MM.1S (cell line): ENCODE results near the gene DMXL2.

ENCODE experiments used
- DNase-seq: peaks from one replicate; pipeline ENCODE4 v3.0.0-alpha.2; 2015
- H2AFZ ChIP-seq: fragments of 300-600 bp; sonication (generic); 2 replicates; pipeline ENCODE4 v1.6.0; 2016; ENCODE audit warnings: antibody characterized with exemption, low read length
- H3F3A ChIP-seq: fragments of 300-600 bp; sonication (generic); 2 replicates; pipeline ENCODE4 v1.6.1; 2016; ENCODE audit warnings: mild to moderate bottlenecking, antibody characterized with exemption, low read length, moderate library complexity, mixed read lengths; ENCODE audit not compliant: insufficient read depth
- H3K27ac ChIP-seq: fragments of 300-600 bp; sonication (generic); 2 replicates; pipeline ENCODE4 v1.5.1; 2016; ENCODE audit warnings: mild to moderate bottlenecking, low read length
- H3K27me3 ChIP-seq: fragments of 300-600 bp; sonication (generic); replicated peaks from 2 replicates; pipeline ENCODE4 v1.6.0; 2016; ENCODE audit warnings: low read length; ENCODE audit not compliant: insufficient read depth
- H3K36me3 ChIP-seq: fragments of 300-600 bp; sonication (generic); replicated peaks from 2 replicates; pipeline ENCODE4 v1.6.1; 2016; ENCODE audit warnings: mild to moderate bottlenecking, low read length, mixed read lengths; ENCODE audit not compliant: insufficient read depth
- H3K4me1 ChIP-seq: fragments of 300-600 bp; sonication (generic); 2 replicates; pipeline ENCODE4 v1.6.1; 2016; ENCODE audit warnings: low read length, mixed read lengths
- H3K4me2 ChIP-seq: fragments of 300-600 bp; sonication (generic); 2 replicates; pipeline ENCODE4 v1.6.0; 2016; ENCODE audit warnings: low read depth, low read length
- H3K4me3 ChIP-seq: fragments of 300-600 bp; sonication (generic); 2 replicates; pipeline ENCODE4 v1.5.1; 2016; ENCODE audit warnings: low read length, mixed read lengths
- H3K79me2 ChIP-seq: fragments of 300-600 bp; sonication (generic); 2 replicates; pipeline ENCODE4 v1.6.1; 2016; ENCODE audit warnings: mixed run types, low read length, mixed read lengths
- H3K9ac ChIP-seq: fragments of 300-600 bp; sonication (generic); 2 replicates; pipeline ENCODE4 v1.6.1; 2016; ENCODE audit warnings: low read length, mixed read lengths
- H3K9me2 ChIP-seq: fragments of 300-600 bp; sonication (generic); replicated peaks from 2 replicates; pipeline ENCODE4 v1.6.1; 2016; ENCODE audit warnings: mild to moderate bottlenecking, low read length, mixed read lengths; ENCODE audit not compliant: insufficient read depth
- H3K9me3 ChIP-seq: fragments of 300-600 bp; sonication (generic); replicated peaks from 2 replicates; pipeline ENCODE4 v1.6.1; 2016; ENCODE audit warnings: mild to moderate bottlenecking, low read length, mixed read lengths; ENCODE audit not compliant: insufficient read depth
- H4K20me1 ChIP-seq: fragments of 300-600 bp; sonication (generic); 2 replicates; pipeline ENCODE4 v1.6.1; 2016; ENCODE audit warnings: mild to moderate bottlenecking, low read length, moderate library complexity, mixed read lengths; ENCODE audit not compliant: insufficient read depth
- EZH2 ChIP-seq: fragments of 300-600 bp; sonication (generic); optimal IDR thresholded peaks from 2 replicates; pipeline ENCODE3; 2017; ENCODE audit warnings: low read depth, mild to moderate bottlenecking, antibody characterized with exemption, low read length, mixed read lengths
- EZH2phosphoT487 ChIP-seq: fragments of 300-600 bp; sonication (generic); IDR thresholded peaks from 2 replicates; pipeline ENCODE4 v1.6.1; 2018; ENCODE audit warnings: antibody characterized with exemption, low read length
- TF ChIP-seq, protein P1 (sequence below): fragments of 300-600 bp; sonication (generic); IDR thresholded peaks from 2 replicates; pipeline ENCODE4 v1.5.1; 2016; ENCODE audit warnings: antibody characterized with exemption, low read length, mixed read lengths

Gene DMXL2

DNA sequence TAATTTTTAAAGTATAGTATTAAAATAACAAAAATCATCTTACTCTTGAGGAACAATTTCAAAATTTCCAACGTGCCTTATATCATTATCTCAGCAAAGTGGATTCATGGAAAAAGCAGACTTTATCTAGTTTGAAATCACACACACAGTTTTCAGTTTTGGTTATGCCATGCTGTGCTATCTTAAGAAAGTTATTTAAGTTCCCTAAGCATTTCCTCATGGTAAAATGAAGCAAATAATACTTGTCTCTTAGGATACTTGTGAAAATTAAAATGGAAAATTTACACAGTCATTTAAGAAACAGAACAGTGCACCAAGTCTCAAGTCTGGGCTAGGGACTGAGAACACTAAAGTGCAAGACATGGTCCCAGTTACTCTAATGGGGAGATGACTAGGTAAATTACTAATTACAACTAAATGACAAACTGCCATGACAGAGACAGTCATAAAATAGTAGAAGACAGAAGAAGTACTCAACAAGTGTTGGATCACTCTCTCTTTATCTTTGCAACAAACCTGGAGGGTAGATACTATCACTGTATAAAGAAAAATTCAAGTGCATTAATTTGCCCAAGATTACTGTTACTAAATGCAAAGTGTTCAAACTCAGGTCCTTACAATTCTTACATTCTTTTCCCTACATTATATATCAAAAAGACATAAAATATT, 44.8 kb downstream of the DMXL2 start:
- H3K9me3 ChIP-seq, result no peaks in the 10 kb centered on the region
- H3K4me3 ChIP-seq, result no peak overlapping the region
- TF ChIP-seq, protein P1, sequence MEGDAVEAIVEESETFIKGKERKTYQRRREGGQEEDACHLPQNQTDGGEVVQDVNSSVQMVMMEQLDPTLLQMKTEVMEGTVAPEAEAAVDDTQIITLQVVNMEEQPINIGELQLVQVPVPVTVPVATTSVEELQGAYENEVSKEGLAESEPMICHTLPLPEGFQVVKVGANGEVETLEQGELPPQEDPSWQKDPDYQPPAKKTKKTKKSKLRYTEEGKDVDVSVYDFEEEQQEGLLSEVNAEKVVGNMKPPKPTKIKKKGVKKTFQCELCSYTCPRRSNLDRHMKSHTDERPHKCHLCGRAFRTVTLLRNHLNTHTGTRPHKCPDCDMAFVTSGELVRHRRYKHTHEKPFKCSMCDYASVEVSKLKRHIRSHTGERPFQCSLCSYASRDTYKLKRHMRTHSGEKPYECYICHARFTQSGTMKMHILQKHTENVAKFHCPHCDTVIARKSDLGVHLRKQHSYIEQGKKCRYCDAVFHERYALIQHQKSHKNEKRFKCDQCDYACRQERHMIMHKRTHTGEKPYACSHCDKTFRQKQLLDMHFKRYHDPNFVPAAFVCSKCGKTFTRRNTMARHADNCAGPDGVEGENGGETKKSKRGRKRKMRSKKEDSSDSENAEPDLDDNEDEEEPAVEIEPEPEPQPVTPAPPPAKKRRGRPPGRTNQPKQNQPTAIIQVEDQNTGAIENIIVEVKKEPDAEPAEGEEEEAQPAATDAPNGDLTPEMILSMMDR, result no peak
- no peak for TF ChIP-seq EZH2
- TF ChIP-seq EZH2phosphoT487, result no peak
- no peaks in the 10 kb centered on the region for H3K36me3 ChIP-seq
- no peak overlapping the region for H2AFZ ChIP-seq
- no peak overlapping the region for H3K27ac ChIP-seq
- H3K27me3 ChIP-seq, result no peaks in the 10 kb centered on the region
- no peaks in the 10 kb centered on the region for H3K9me2 ChIP-seq
- no peaks in the 10 kb centered on the region for H3K79me2 ChIP-seq
- H3F3A ChIP-seq, result no peaks in the 10 kb centered on the region
- H4K20me1 ChIP-seq, result no peaks in the 10 kb centered on the region
- no peak for DNase-seq
- no peak overlapping the region for H3K4me2 ChIP-seq
- no peaks in the 10 kb centered on the region for H3K4me1 ChIP-seq
- no peak overlapping the region for H3K9ac ChIP-seq

DNA sequence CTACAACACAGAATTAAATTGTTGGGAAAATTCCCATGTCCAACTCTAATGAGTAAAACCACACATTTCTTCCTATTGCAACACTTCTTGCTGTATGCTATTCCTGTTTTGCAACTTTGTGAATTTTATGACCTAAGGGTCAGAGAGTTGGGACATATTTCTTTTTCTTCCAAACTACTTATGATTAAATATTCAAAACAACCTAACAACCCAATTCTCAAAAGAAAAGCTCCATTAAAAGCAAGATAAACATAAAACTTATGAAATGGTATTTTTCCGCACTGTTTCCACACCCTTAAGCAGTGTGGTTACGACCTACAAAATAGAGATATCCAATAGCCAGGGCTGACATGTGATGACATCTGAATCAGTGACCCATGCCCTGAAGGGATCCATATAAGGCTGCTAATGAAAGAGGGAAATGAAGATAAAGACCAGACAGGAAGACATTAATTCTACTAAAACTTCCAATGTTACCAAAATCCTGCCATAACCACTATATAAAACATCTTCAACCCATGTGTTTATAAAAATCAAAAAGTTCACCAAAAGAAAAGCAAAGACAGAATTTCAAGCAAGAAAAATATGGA, 45.6 kb downstream of the DMXL2 start:
- Histone ChIP-seq H3K4me2 (no peak overlapping the region), H3K36me3 (no peaks in the 10 kb centered on the region), H3K4me3 (no peak overlapping the region), H3K27me3 (no peaks in the 10 kb centered on the region), H3K4me1 (no peaks in the 10 kb centered on the region), H4K20me1 (no peaks in the 10 kb centered on the region), H3K27ac (no peak overlapping the region), H2AFZ (no peak overlapping the region), H3K9ac (no peak overlapping the region), H3K79me2 (no peaks in the 10 kb centered on the region), H3K9me3 (no peaks in the 10 kb centered on the region), H3K9me2 (no peaks in the 10 kb centered on the region), H3F3A (no peaks in the 10 kb centered on the region)
- DNase-seq, result no peak
- TF ChIP-seq, protein P1, result no peak
- TF ChIP-seq EZH2, result no peak
- TF ChIP-seq EZH2phosphoT487, result no peak

DNA sequence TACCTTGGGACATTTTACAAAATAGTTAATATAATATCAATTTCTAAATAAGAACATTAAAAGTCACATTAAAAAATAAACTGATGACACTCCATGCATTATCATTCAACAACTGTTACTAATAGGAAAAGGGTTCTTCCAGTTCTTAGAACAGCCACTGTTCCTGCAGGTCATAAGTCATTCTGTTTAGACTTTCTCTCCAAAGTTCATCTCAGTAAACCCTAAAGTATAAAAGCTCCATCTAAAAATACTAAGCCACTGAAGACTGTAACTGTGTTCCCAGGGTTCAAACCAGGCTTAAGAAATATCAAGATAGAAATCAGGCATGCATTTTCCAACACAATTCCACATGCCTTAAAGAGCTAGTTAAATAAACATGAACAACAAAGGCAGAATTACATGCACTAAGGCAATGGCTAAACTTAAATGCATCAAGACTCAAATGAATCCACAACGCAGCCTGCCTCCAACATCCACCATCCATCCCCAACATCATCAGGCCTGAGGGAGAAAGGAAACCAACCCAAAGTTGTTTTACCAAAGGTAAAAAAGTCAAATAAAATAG, 46.2 kb downstream of the DMXL2 start:
- Histone ChIP-seq H3K4me1 (no peaks in the 10 kb centered on the region), H3K36me3 (no peaks in the 10 kb centered on the region), H3K4me2 (no peak overlapping the region), H3K27ac (no peak overlapping the region), H4K20me1 (no peaks in the 10 kb centered on the region), H3F3A (no peaks in the 10 kb centered on the region), H3K9me3 (no peaks in the 10 kb centered on the region), H3K9ac (no peak overlapping the region), H2AFZ (no peak overlapping the region), H3K4me3 (no peak overlapping the region), H3K9me2 (no peaks in the 10 kb centered on the region), H3K27me3 (no peaks in the 10 kb centered on the region), H3K79me2 (no peaks in the 10 kb centered on the region)
- no peak for DNase-seq
- no peak for TF ChIP-seq EZH2
- TF ChIP-seq, protein P1, result no peak
